HCT116 (cell line): ENCODE data around the gene CDC42BPA. TPM values are rescaled to one million over a fixed set of nuclear protein-coding genes. Genes with fewer than 3 reads are reported as not detected.

Experiments used
- ATAC-seq: fragments of 200-7000 bp; cut with Tn5 transposase; 2 replicates; pipeline ENCODE4 v1.9.1; 2020; ENCODE audit warnings: mild to moderate bottlenecking, moderate library complexity
- BruUV-seq: library from RNA; stranded (reverse); fragments of 400-500 nt; replicated peaks from 2 replicates; lab custom pipeline; 2021; lab: Mats Ljungman, UMichigan
- CTCF ChIA-PET: fragments of 300-600 bp; sonication (Branson Sonifier 250); formaldehyde crosslinking; loops from one replicate; lab custom pipeline; 2021; ENCODE audit warnings: antibody characterized with exemption; lab: Charles Lee
- POLR2A ChIA-PET: fragments of 300-600, 350-600 bp; sonication (Branson Sonifier 250); formaldehyde crosslinking; loops from one replicate; lab custom pipeline; 2021; ENCODE audit warnings: antibody characterized with exemption; lab: Charles Lee
- RAD21 ChIA-PET, 2 experiments: fragments of 300-600 bp; sonication (Branson Sonifier 250); formaldehyde crosslinking; loops; one replicate each; lab custom pipeline; 2023; ENCODE audit warnings: low total read pairs in 2 of 2; ENCODE audit not compliant: uncharacterized antibody in 2 of 2, unreplicated experiment in 2 of 2, low non-redundant PET in 1 of 2; lab: Charles Lee
- DNase-seq: peaks from one replicate; pipeline ENCODE4 v3.0.0-alpha.2; 2010; ENCODE audit warnings: low read depth, low spot score
- H2AFZ ChIP-seq: fragments of 200-600 bp; shearing (Covaris generic), sonication (generic); 2 replicates; pipeline ENCODE4 v1.6.1; 2017; ENCODE audit warnings: low read depth, mixed run types, mixed read lengths, antibody characterized with exemption, low read length; ENCODE audit not compliant: poor library complexity, severe bottlenecking
- H3K27ac ChIP-seq: 2 replicates; pipeline ENCODE4 v1.5.1; 2012; ENCODE audit warnings: low read depth, low read length
- H3K27me3 ChIP-seq: fragments of 200-600 bp; sonication (generic); 2 replicates; pipeline ENCODE4 v1.6.1; 2016; ENCODE audit warnings: mixed run types, low read length, mixed read lengths; ENCODE audit not compliant: insufficient read depth
- H3K36me3 ChIP-seq, 2 experiments: fragments of 200-500 bp in 1 of 2; fragments of 200-600 bp in 1 of 2; sonication (Bioruptor generic) in 1 of 2; sonication (generic) in 1 of 2; 2 replicates each; pipeline versions ENCODE4 v1.5.1 to v1.6.1; 2014 to 2016; ENCODE audit warnings: low read length in 2 of 2, inconsistent platforms in 1 of 2, mixed read lengths in 1 of 2, mixed run types in 1 of 2; ENCODE audit not compliant: insufficient read depth in 2 of 2, control insufficient read depth in 1 of 2
- H3K4me1 ChIP-seq, 2 experiments: fragments of 200-600 bp in 1 of 2; sonication (generic) in 1 of 2; 2 replicates each; pipeline versions ENCODE4 v1.5.1 to v1.6.1; 2012 to 2017; ENCODE audit warnings: low read length in 2 of 2, inconsistent platforms in 1 of 2, mild to moderate bottlenecking in 1 of 2, mixed read lengths in 1 of 2, mixed run types in 1 of 2, moderate library complexity in 1 of 2; ENCODE audit not compliant: insufficient read depth in 2 of 2, control insufficient read depth in 1 of 2
- H3K4me2 ChIP-seq: fragments of 200-600 bp; sonication (generic); 2 replicates; pipeline ENCODE4 v1.6.1; 2017; ENCODE audit warnings: mixed run types, low read length, mixed read lengths
- H3K4me3 ChIP-seq, 2 experiments: fragments of 200-600 bp in 1 of 2; sonication (generic) in 1 of 2; replicated peaks in 1 of 2; 2 replicates each; pipeline ENCODE4 v1.5.1; 2011 to 2016; ENCODE audit warnings: low read length in 2 of 2, control low read depth in 1 of 2, low read depth in 1 of 2, mild to moderate bottlenecking in 1 of 2, mixed read lengths in 1 of 2, mixed run types in 1 of 2
- H3K79me2 ChIP-seq: fragments of 200-600 bp; sonication (generic); 2 replicates; pipeline ENCODE4 v1.6.1; 2017; ENCODE audit warnings: mild to moderate bottlenecking, mixed run types, low read length, moderate library complexity, mixed read lengths; ENCODE audit not compliant: insufficient read depth
- H3K9ac ChIP-seq: fragments of 200-600 bp; sonication (generic); 2 replicates; pipeline ENCODE4 v1.6.1; 2016; ENCODE audit warnings: low read length, mixed read lengths
- H3K9me2 ChIP-seq: fragments of 200-600 bp; sonication (generic), shearing (Covaris generic); 2 replicates; pipeline ENCODE4 v1.6.1; 2017; ENCODE audit warnings: mixed run types, mild to moderate bottlenecking, moderate library complexity; ENCODE audit not compliant: insufficient read depth
- H3K9me3 ChIP-seq, 2 experiments: fragments of 200-500 bp in 1 of 2; fragments of 200-600 bp in 1 of 2; sonication (Bioruptor generic) in 1 of 2; sonication (generic) in 1 of 2; 2 replicates each; pipeline ENCODE4 v1.6.1; 2014 to 2017; ENCODE audit warnings: low read length in 2 of 2, mixed read lengths in 2 of 2, inconsistent platforms in 1 of 2, low read depth in 1 of 2, mild to moderate bottlenecking in 1 of 2, mixed run types in 1 of 2, moderate library complexity in 1 of 2; ENCODE audit not compliant: control insufficient read depth in 1 of 2, insufficient read depth in 1 of 2
- H4K20me1 ChIP-seq: fragments of 200-600 bp; sonication (generic), shearing (Covaris generic); 2 replicates; pipeline ENCODE4 v1.6.1; 2017; ENCODE audit warnings: mixed run types, mild to moderate bottlenecking, moderate library complexity; ENCODE audit not compliant: insufficient read depth
- CBX3 ChIP-seq: IDR thresholded peaks from 2 replicates; pipeline ENCODE4 v1.6.1; 2012; ENCODE audit warnings: low read depth
- CEBPB ChIP-seq: IDR thresholded peaks from 2 replicates; pipeline ENCODE4 v1.6.1; 2012; ENCODE audit warnings: low read depth
- EZH2 ChIP-seq: fragments of 200-600 bp; sonication (generic); IDR thresholded peaks from 2 replicates; pipeline ENCODE4 v1.6.1; 2017; ENCODE audit warnings: antibody characterized with exemption, mixed run types
- FOSL1 ChIP-seq: IDR thresholded peaks from 2 replicates; pipeline ENCODE4 v1.6.1; 2012; ENCODE audit warnings: low read depth
- POLR2AphosphoS5 ChIP-seq: IDR thresholded peaks from 2 replicates; pipeline ENCODE4 v1.6.1; 2011; ENCODE audit warnings: mild to moderate bottlenecking, low read depth, low read length, moderate library complexity
- RAD21 ChIP-seq: IDR thresholded peaks from 2 replicates; pipeline ENCODE4 v1.6.1; 2012; ENCODE audit warnings: low read depth, mild to moderate bottlenecking
- TCF7L2 ChIP-seq: IDR thresholded peaks from 2 replicates; pipeline ENCODE4 v1.7.0; 2011; ENCODE audit warnings: borderline replicate concordance, inconsistent platforms; ENCODE audit not compliant: insufficient read depth, insufficient read length; ENCODE audit errors: extremely low read depth
- YY1 ChIP-seq: IDR thresholded peaks from 2 replicates; pipeline ENCODE4 v1.6.1; 2011; ENCODE audit warnings: low read length, low read depth, moderate library complexity, mild to moderate bottlenecking; ENCODE audit not compliant: insufficient replicate concordance; ENCODE audit errors: extremely low read depth
- ZNF274 ChIP-seq: fragments of 200-500 bp; sonication (Bioruptor generic); IDR thresholded peaks from 2 replicates; pipeline ENCODE4 v1.6.1; 2014; ENCODE audit warnings: mild to moderate bottlenecking, low read depth, low read length, inconsistent platforms
- intact Hi-C: fragments of 100-400 bp; cut with micrococcal nuclease; formaldehyde crosslinking; loops from 2 replicates; pipeline ENCODE4 v1.10.0; 2022
- total RNA-seq: library from RNA; stranded (reverse); gene quantifications from one replicate; pipeline ENCODE4 v1.2.1, GENCODE V29; 2021; ENCODE audit not compliant: unreplicated experiment
- TF ChIP-seq, protein P1 (sequence below): IDR thresholded peaks from 2 replicates; pipeline ENCODE4 v1.6.1; 2011; ENCODE audit warnings: mild to moderate bottlenecking, low read length, moderate library complexity; ENCODE audit not compliant: insufficient replicate concordance; ENCODE audit errors: extremely low read depth

Gene CDC42BPA
- total RNA-seq, 1 experiment from 2014 or later: 44.0 TPM

GRCh38 chr1:227004796-227005195 is 313.5 kb downstream of the CDC42BPA start:
- H3K27ac ChIP-seq: no peak overlapping the region
- intact Hi-C loops: no loop called here
- H3K36me3 ChIP-seq: peaks cover 0 to 4% of the 10 kb centered on the region in 2 experiments; a peak in 1 of 4 replicates
- ATAC-seq (no peak), DNase-seq (no peak)
- no peaks in the 10 kb centered on the region for H3K79me2 ChIP-seq
- no peak overlapping the region for H3K4me3 ChIP-seq
- ChIA-PET CTCF (no interaction called here), POLR2A (no interaction called here), RAD21 (no interaction called here)
- H2AFZ ChIP-seq: no peak overlapping the region
- H3K9ac ChIP-seq: no peak overlapping the region
- no TSS peak for BruUV-seq
- H3K4me1 ChIP-seq: no peaks in the 10 kb centered on the region
- H3K4me2 ChIP-seq: no peak overlapping the region
- no peaks in the 10 kb centered on the region for H4K20me1 ChIP-seq
- TF ChIP-seq YY1 (no peak), POLR2AphosphoS5 (no peak), ZNF274 (no peak), RAD21 (no peak), CBX3 (no peak), FOSL1 (no peak), CEBPB (no peak), TCF7L2 (no peak), EZH2 (no peak)
- TF ChIP-seq, protein P1, sequence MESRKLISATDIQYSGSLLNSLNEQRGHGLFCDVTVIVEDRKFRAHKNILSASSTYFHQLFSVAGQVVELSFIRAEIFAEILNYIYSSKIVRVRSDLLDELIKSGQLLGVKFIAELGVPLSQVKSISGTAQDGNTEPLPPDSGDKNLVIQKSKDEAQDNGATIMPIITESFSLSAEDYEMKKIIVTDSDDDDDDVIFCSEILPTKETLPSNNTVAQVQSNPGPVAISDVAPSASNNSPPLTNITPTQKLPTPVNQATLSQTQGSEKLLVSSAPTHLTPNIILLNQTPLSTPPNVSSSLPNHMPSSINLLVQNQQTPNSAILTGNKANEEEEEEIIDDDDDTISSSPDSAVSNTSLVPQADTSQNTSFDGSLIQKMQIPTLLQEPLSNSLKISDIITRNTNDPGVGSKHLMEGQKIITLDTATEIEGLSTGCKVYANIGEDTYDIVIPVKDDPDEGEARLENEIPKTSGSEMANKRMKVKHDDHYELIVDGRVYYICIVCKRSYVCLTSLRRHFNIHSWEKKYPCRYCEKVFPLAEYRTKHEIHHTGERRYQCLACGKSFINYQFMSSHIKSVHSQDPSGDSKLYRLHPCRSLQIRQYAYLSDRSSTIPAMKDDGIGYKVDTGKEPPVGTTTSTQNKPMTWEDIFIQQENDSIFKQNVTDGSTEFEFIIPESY: no peak
- no peaks in the 10 kb centered on the region for H3K9me3 ChIP-seq
- no peaks in the 10 kb centered on the region for H3K27me3 ChIP-seq
- H3K9me2 ChIP-seq: no peaks in the 10 kb centered on the region
